GM19193 (cell line): ENCODE measurements around the gene POLR3C.

Experiments used
- POLR2A ChIP-seq: IDR thresholded peaks from 4 replicates; pipeline ENCODE4 v1.6.1; 2011; ENCODE audit not compliant: insufficient read depth, insufficient read length; ENCODE audit errors: extremely low read depth

The POLR3C gene

GRCh38 chr1:145823565-145824498 lies at the start of gene POLR3C, which contains the start of gene RNF115:
TSS of gene POLR3C (plus strand) at chr1:145824200. CDS start at chr1:145825777, 1,577 bp downstream.
TSS of gene RNF115 (minus strand) at chr1:145824095. CDS start at chr1:145823873, 222 bp downstream.
- TF ChIP-seq POLR2A: peak; percentile 80

- TF ChIP-seq POLR2A: no peak
These were observed 46.4 kb upstream of the POLR3C start for GRCh38 chr1:145777357-145778145.

- TF ChIP-seq POLR2A: no peak
These were observed 45.9 kb upstream of the POLR3C start for GRCh38 chr1:145778146-145778540.

- no peak for TF ChIP-seq POLR2A
These were observed 41.5 kb upstream of the POLR3C start for GRCh38 chr1:145782272-145783099.

- no peak for TF ChIP-seq POLR2A
These were observed 39.6 kb upstream of the POLR3C start for GRCh38 chr1:145784409-145784808.

GRCh38 chr1:145785547-145785946 lies 38.5 kb upstream of the POLR3C start:
- TF ChIP-seq POLR2A: no peak

GRCh38 chr1:145786271-145786670 lies 37.7 kb upstream of the POLR3C start:
- TF ChIP-seq POLR2A: no peak

GRCh38 chr1:145788580-145788979 lies 35.4 kb upstream of the POLR3C start:
- TF ChIP-seq POLR2A: no peak

- no peak for TF ChIP-seq POLR2A
These were observed 31.5 kb upstream of the POLR3C start for GRCh38 chr1:145792484-145792883.

- no peak for TF ChIP-seq POLR2A
These were observed 28.6 kb upstream of the POLR3C start for GRCh38 chr1:145795257-145795881.

- no peak for TF ChIP-seq POLR2A
These were observed 27.2 kb upstream of the POLR3C start for GRCh38 chr1:145796753-145797152.

- no peak for TF ChIP-seq POLR2A
These were observed 24.2 kb upstream of the POLR3C start for GRCh38 chr1:145799806-145800205.

- no peak for TF ChIP-seq POLR2A
These were observed 19.6 kb upstream of the POLR3C start for GRCh38 chr1:145804235-145805045.

- no peak for TF ChIP-seq POLR2A
These were observed 18.9 kb upstream of the POLR3C start for GRCh38 chr1:145805057-145805456.

GRCh38 chr1:145806408-145806807 lies 17.6 kb upstream of the POLR3C start:
- TF ChIP-seq POLR2A: no peak
